MM.1S (cell line): ENCODE data around the gene ZNF768.

Source experiments
- DNase-seq: peaks from one replicate; pipeline ENCODE4 v3.0.0-alpha.2; 2015
- H2AFZ ChIP-seq: fragments of 300-600 bp; sonication (generic); 2 replicates; pipeline ENCODE4 v1.6.0; 2016; ENCODE audit warnings: antibody characterized with exemption, low read length
- H3F3A ChIP-seq: fragments of 300-600 bp; sonication (generic); 2 replicates; pipeline ENCODE4 v1.6.1; 2016; ENCODE audit warnings: mild to moderate bottlenecking, antibody characterized with exemption, low read length, moderate library complexity, mixed read lengths; ENCODE audit not compliant: insufficient read depth
- H3K27ac ChIP-seq: fragments of 300-600 bp; sonication (generic); 2 replicates; pipeline ENCODE4 v1.5.1; 2016; ENCODE audit warnings: mild to moderate bottlenecking, low read length
- H3K27me3 ChIP-seq: fragments of 300-600 bp; sonication (generic); replicated peaks from 2 replicates; pipeline ENCODE4 v1.6.0; 2016; ENCODE audit warnings: low read length; ENCODE audit not compliant: insufficient read depth
- H3K36me3 ChIP-seq: fragments of 300-600 bp; sonication (generic); replicated peaks from 2 replicates; pipeline ENCODE4 v1.6.1; 2016; ENCODE audit warnings: mild to moderate bottlenecking, low read length, mixed read lengths; ENCODE audit not compliant: insufficient read depth
- H3K4me1 ChIP-seq: fragments of 300-600 bp; sonication (generic); 2 replicates; pipeline ENCODE4 v1.6.1; 2016; ENCODE audit warnings: low read length, mixed read lengths
- H3K4me2 ChIP-seq: fragments of 300-600 bp; sonication (generic); 2 replicates; pipeline ENCODE4 v1.6.0; 2016; ENCODE audit warnings: low read depth, low read length
- H3K4me3 ChIP-seq: fragments of 300-600 bp; sonication (generic); 2 replicates; pipeline ENCODE4 v1.5.1; 2016; ENCODE audit warnings: low read length, mixed read lengths
- H3K79me2 ChIP-seq: fragments of 300-600 bp; sonication (generic); 2 replicates; pipeline ENCODE4 v1.6.1; 2016; ENCODE audit warnings: mixed run types, low read length, mixed read lengths
- H3K9ac ChIP-seq: fragments of 300-600 bp; sonication (generic); 2 replicates; pipeline ENCODE4 v1.6.1; 2016; ENCODE audit warnings: low read length, mixed read lengths
- H3K9me2 ChIP-seq: fragments of 300-600 bp; sonication (generic); replicated peaks from 2 replicates; pipeline ENCODE4 v1.6.1; 2016; ENCODE audit warnings: mild to moderate bottlenecking, low read length, mixed read lengths; ENCODE audit not compliant: insufficient read depth
- H3K9me3 ChIP-seq: fragments of 300-600 bp; sonication (generic); replicated peaks from 2 replicates; pipeline ENCODE4 v1.6.1; 2016; ENCODE audit warnings: mild to moderate bottlenecking, low read length, mixed read lengths; ENCODE audit not compliant: insufficient read depth
- H4K20me1 ChIP-seq: fragments of 300-600 bp; sonication (generic); 2 replicates; pipeline ENCODE4 v1.6.1; 2016; ENCODE audit warnings: mild to moderate bottlenecking, low read length, moderate library complexity, mixed read lengths; ENCODE audit not compliant: insufficient read depth
- EZH2 ChIP-seq: fragments of 300-600 bp; sonication (generic); optimal IDR thresholded peaks from 2 replicates; pipeline ENCODE3; 2017; ENCODE audit warnings: low read depth, mild to moderate bottlenecking, antibody characterized with exemption, low read length, mixed read lengths
- EZH2phosphoT487 ChIP-seq: fragments of 300-600 bp; sonication (generic); IDR thresholded peaks from 2 replicates; pipeline ENCODE4 v1.6.1; 2018; ENCODE audit warnings: antibody characterized with exemption, low read length
- TF ChIP-seq, protein P1 (sequence below): fragments of 300-600 bp; sonication (generic); IDR thresholded peaks from 2 replicates; pipeline ENCODE4 v1.5.1; 2016; ENCODE audit warnings: antibody characterized with exemption, low read length, mixed read lengths

Gene ZNF768

DNA sequence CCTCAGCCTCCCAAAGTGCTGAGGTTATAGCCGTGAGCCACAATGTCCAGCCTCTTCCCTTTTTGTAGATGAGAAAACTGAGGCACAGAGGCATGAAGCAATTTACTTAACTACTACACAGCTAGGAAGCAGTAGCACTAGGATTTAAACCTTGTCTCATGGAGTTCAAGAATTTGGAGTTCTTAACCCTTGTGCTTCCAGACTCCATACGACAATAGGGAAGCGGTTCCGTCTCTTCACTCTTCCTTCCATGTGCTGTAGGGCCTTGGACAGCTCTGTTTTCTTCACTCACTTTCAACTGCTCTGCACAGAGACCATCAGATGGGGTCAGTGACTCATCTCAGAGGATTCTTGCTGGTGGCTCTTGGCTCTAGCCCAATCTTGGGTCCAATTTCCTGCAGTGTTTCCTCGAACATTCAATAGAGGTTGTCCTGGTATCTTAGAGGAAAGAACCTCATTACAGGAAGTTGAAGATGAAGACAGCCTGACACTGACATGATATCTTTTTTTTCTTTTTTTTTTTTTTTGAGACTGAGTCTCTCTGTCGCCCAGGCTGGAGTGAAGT is 34.5 kb downstream of the ZNF768 start:
- no peak for DNase-seq

DNA sequence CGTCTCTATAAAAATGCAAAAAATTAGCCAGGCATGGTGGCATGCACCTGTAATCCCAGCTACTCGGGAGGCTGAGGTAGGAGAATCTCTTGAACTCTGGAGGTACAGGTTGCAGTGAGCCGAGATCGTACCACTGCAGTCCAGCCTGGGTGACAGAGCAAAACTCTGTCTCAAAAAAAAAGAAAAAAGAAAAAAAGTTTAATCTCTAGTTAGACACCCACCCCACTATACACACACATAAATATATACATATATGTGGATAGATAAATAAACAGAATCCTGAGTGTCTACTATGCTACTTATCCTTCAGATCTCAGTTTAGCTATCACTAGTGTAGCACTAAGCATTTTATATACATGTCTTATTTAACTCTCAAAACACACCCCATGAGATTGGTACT is 35.1 kb downstream of the ZNF768 start:
- Histone ChIP-seq H3F3A (no peaks in the 10 kb centered on the region), H2AFZ (no peak overlapping the region), H3K36me3 (peaks cover 5% of the 10 kb centered on the region; the same call in 1 of the 2 replicates), H3K4me2 (no peak overlapping the region), H3K9me3 (no peaks in the 10 kb centered on the region), H3K27me3 (no peaks in the 10 kb centered on the region), H3K27ac (no peak overlapping the region), H3K4me1 (no peaks in the 10 kb centered on the region), H4K20me1 (no peaks in the 10 kb centered on the region), H3K9ac (no peak overlapping the region), H3K9me2 (no peaks in the 10 kb centered on the region), H3K79me2 (no peaks in the 10 kb centered on the region), H3K4me3 (no peak overlapping the region)
- DNase-seq: no peak
- TF ChIP-seq EZH2 (no peak), EZH2phosphoT487 (no peak)
- TF ChIP-seq, protein P1, sequence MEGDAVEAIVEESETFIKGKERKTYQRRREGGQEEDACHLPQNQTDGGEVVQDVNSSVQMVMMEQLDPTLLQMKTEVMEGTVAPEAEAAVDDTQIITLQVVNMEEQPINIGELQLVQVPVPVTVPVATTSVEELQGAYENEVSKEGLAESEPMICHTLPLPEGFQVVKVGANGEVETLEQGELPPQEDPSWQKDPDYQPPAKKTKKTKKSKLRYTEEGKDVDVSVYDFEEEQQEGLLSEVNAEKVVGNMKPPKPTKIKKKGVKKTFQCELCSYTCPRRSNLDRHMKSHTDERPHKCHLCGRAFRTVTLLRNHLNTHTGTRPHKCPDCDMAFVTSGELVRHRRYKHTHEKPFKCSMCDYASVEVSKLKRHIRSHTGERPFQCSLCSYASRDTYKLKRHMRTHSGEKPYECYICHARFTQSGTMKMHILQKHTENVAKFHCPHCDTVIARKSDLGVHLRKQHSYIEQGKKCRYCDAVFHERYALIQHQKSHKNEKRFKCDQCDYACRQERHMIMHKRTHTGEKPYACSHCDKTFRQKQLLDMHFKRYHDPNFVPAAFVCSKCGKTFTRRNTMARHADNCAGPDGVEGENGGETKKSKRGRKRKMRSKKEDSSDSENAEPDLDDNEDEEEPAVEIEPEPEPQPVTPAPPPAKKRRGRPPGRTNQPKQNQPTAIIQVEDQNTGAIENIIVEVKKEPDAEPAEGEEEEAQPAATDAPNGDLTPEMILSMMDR: no peak

More for the DNA sequence above, 34.5 kb downstream of the ZNF768 start:
- H2AFZ ChIP-seq: no peak overlapping the region
- no peak overlapping the region for H3K4me2 ChIP-seq
- no peak for TF ChIP-seq EZH2phosphoT487
- TF ChIP-seq, protein P1: no peak
- no peak for TF ChIP-seq EZH2
- H3K4me3 ChIP-seq: no peak overlapping the region
- H3K27ac ChIP-seq: no peak overlapping the region
- H4K20me1 ChIP-seq: no peaks in the 10 kb centered on the region
- H3K4me1 ChIP-seq: no peaks in the 10 kb centered on the region
- no peaks in the 10 kb centered on the region for H3F3A ChIP-seq
- H3K9ac ChIP-seq: no peak overlapping the region
- no peaks in the 10 kb centered on the region for H3K27me3 ChIP-seq
- no peaks in the 10 kb centered on the region for H3K79me2 ChIP-seq
- H3K9me2 ChIP-seq: no peaks in the 10 kb centered on the region
- no peaks in the 10 kb centered on the region for H3K9me3 ChIP-seq
- H3K36me3 ChIP-seq: peaks cover 5% of the 10 kb centered on the region; the same call in 1 of the 2 replicates

DNA sequence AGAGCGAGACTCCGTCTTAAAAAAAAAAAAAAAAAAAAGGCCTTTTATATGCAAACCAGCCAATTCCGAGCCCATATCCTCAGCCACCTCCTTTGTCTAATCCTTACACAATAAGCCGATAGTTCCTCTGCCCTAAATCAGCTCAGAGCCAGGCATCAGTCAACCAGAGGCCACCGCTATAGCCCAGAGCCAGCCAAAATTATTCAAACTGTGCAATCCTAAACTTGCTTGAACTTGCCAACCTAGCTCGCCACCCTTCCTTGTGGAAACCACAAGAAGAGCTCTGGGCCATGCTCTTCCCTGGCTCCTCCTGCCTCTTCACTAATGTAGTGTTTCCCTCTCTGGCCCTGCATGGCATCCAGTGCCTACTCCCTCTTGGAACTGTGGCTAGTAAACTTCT is 36.2 kb downstream of the ZNF768 start:
- Histone ChIP-seq H3K4me1 (no peaks in the 10 kb centered on the region), H3K9ac (no peak overlapping the region), H3K4me2 (no peak overlapping the region), H3K9me2 (no peaks in the 10 kb centered on the region), H3K9me3 (no peaks in the 10 kb centered on the region), H4K20me1 (no peaks in the 10 kb centered on the region), H3K27me3 (no peaks in the 10 kb centered on the region), H3F3A (no peaks in the 10 kb centered on the region), H3K36me3 (peaks cover 5% of the 10 kb centered on the region; the same call in 1 of the 2 replicates), H3K4me3 (no peak overlapping the region), H3K79me2 (no peaks in the 10 kb centered on the region), H3K27ac (no peak overlapping the region), H2AFZ (no peak overlapping the region)
- no peak for DNase-seq
- no peak for TF ChIP-seq EZH2
- no peak for TF ChIP-seq EZH2phosphoT487
- TF ChIP-seq, protein P1: no peak
